MM.1S (cell line): Measurements from ENCODE around the gene EFR3B.

Source experiments
- DNase-seq: peaks from one replicate; pipeline ENCODE4 v3.0.0-alpha.2; 2015
- H2AFZ ChIP-seq: fragments of 300-600 bp; sonication (generic); 2 replicates; pipeline ENCODE4 v1.6.0; 2016; ENCODE audit warnings: antibody characterized with exemption, low read length
- H3F3A ChIP-seq: fragments of 300-600 bp; sonication (generic); 2 replicates; pipeline ENCODE4 v1.6.1; 2016; ENCODE audit warnings: mild to moderate bottlenecking, antibody characterized with exemption, low read length, moderate library complexity, mixed read lengths; ENCODE audit not compliant: insufficient read depth
- H3K27ac ChIP-seq: fragments of 300-600 bp; sonication (generic); 2 replicates; pipeline ENCODE4 v1.5.1; 2016; ENCODE audit warnings: mild to moderate bottlenecking, low read length
- H3K27me3 ChIP-seq: fragments of 300-600 bp; sonication (generic); replicated peaks from 2 replicates; pipeline ENCODE4 v1.6.0; 2016; ENCODE audit warnings: low read length; ENCODE audit not compliant: insufficient read depth
- H3K36me3 ChIP-seq: fragments of 300-600 bp; sonication (generic); replicated peaks from 2 replicates; pipeline ENCODE4 v1.6.1; 2016; ENCODE audit warnings: mild to moderate bottlenecking, low read length, mixed read lengths; ENCODE audit not compliant: insufficient read depth
- H3K4me1 ChIP-seq: fragments of 300-600 bp; sonication (generic); 2 replicates; pipeline ENCODE4 v1.6.1; 2016; ENCODE audit warnings: low read length, mixed read lengths
- H3K4me2 ChIP-seq: fragments of 300-600 bp; sonication (generic); 2 replicates; pipeline ENCODE4 v1.6.0; 2016; ENCODE audit warnings: low read depth, low read length
- H3K4me3 ChIP-seq: fragments of 300-600 bp; sonication (generic); 2 replicates; pipeline ENCODE4 v1.5.1; 2016; ENCODE audit warnings: low read length, mixed read lengths
- H3K79me2 ChIP-seq: fragments of 300-600 bp; sonication (generic); 2 replicates; pipeline ENCODE4 v1.6.1; 2016; ENCODE audit warnings: mixed run types, low read length, mixed read lengths
- H3K9ac ChIP-seq: fragments of 300-600 bp; sonication (generic); 2 replicates; pipeline ENCODE4 v1.6.1; 2016; ENCODE audit warnings: low read length, mixed read lengths
- H3K9me2 ChIP-seq: fragments of 300-600 bp; sonication (generic); replicated peaks from 2 replicates; pipeline ENCODE4 v1.6.1; 2016; ENCODE audit warnings: mild to moderate bottlenecking, low read length, mixed read lengths; ENCODE audit not compliant: insufficient read depth
- H3K9me3 ChIP-seq: fragments of 300-600 bp; sonication (generic); replicated peaks from 2 replicates; pipeline ENCODE4 v1.6.1; 2016; ENCODE audit warnings: mild to moderate bottlenecking, low read length, mixed read lengths; ENCODE audit not compliant: insufficient read depth
- H4K20me1 ChIP-seq: fragments of 300-600 bp; sonication (generic); 2 replicates; pipeline ENCODE4 v1.6.1; 2016; ENCODE audit warnings: mild to moderate bottlenecking, low read length, moderate library complexity, mixed read lengths; ENCODE audit not compliant: insufficient read depth
- EZH2 ChIP-seq: fragments of 300-600 bp; sonication (generic); optimal IDR thresholded peaks from 2 replicates; pipeline ENCODE3; 2017; ENCODE audit warnings: low read depth, mild to moderate bottlenecking, antibody characterized with exemption, low read length, mixed read lengths
- EZH2phosphoT487 ChIP-seq: fragments of 300-600 bp; sonication (generic); IDR thresholded peaks from 2 replicates; pipeline ENCODE4 v1.6.1; 2018; ENCODE audit warnings: antibody characterized with exemption, low read length
- TF ChIP-seq, protein P1 (sequence below): fragments of 300-600 bp; sonication (generic); IDR thresholded peaks from 2 replicates; pipeline ENCODE4 v1.5.1; 2016; ENCODE audit warnings: antibody characterized with exemption, low read length, mixed read lengths

Gene EFR3B

DNA sequence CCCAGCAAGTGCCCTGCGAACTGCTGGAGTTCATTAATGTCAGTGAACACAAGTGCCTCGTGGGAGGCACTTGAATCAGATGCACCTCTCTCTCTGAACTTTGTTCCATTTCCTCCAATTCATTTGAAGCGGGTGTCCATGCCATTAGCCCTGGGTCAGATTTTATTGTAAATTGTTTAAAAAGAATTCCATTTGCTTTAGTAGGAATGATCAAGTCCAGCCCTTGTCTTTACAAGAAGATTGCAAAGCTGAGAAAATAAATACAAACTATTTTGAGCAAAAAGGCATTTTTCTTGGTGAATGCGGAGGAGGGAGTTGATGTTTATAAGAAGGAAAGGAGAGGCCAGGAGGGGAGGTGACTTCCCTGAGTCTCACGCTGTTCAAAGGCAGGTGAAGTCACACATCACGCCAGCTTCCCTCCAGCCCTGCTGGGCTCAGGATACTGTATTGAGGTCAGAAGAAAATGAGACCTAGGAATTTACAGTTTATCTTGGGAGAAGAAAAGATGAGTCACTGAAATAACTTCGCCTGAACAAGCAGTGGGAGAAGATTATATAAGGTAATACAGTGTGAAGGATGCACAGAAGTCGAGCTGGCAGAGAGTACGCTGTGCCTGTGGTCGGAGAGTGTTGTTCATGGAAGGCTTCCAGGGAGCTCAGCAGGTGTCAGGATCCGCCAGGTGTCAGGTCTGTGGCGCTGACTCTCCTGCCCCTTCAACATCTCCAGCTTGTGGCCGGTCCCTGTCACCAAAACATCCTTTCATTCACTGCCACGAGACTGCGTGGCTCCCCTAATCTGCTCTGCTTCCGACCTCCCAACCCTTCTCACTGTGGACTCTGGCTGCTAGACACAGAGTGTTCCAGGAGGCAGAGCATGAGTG is 36.5 kb downstream of the EFR3B start:
- Histone ChIP-seq H3K4me2 (no peak overlapping the region), H3K4me3 (no peak overlapping the region), H3F3A (no peaks in the 10 kb centered on the region), H2AFZ (no peak overlapping the region), H3K36me3 (no peaks in the 10 kb centered on the region), H3K9me3 (no peaks in the 10 kb centered on the region), H3K9ac (no peak overlapping the region), H3K9me2 (no peaks in the 10 kb centered on the region), H3K27ac (no peak overlapping the region), H4K20me1 (no peaks in the 10 kb centered on the region), H3K4me1 (no peaks in the 10 kb centered on the region), H3K27me3 (no peaks in the 10 kb centered on the region), H3K79me2 (no peaks in the 10 kb centered on the region)
- TF ChIP-seq, protein P1, sequence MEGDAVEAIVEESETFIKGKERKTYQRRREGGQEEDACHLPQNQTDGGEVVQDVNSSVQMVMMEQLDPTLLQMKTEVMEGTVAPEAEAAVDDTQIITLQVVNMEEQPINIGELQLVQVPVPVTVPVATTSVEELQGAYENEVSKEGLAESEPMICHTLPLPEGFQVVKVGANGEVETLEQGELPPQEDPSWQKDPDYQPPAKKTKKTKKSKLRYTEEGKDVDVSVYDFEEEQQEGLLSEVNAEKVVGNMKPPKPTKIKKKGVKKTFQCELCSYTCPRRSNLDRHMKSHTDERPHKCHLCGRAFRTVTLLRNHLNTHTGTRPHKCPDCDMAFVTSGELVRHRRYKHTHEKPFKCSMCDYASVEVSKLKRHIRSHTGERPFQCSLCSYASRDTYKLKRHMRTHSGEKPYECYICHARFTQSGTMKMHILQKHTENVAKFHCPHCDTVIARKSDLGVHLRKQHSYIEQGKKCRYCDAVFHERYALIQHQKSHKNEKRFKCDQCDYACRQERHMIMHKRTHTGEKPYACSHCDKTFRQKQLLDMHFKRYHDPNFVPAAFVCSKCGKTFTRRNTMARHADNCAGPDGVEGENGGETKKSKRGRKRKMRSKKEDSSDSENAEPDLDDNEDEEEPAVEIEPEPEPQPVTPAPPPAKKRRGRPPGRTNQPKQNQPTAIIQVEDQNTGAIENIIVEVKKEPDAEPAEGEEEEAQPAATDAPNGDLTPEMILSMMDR, result no peak
- TF ChIP-seq EZH2phosphoT487 (no peak), EZH2 (no peak)
- DNase-seq, result no peak

GRCh38 chr2:25079050-25079635 is 37.3 kb downstream of the EFR3B start:
- no peak overlapping the region for H3K27ac ChIP-seq
- H3K9me3 ChIP-seq, result no peaks in the 10 kb centered on the region
- H3K27me3 ChIP-seq, result no peaks in the 10 kb centered on the region
- no peak overlapping the region for H3K4me3 ChIP-seq
- no peak overlapping the region for H3K9ac ChIP-seq
- no peaks in the 10 kb centered on the region for H3K4me1 ChIP-seq
- DNase-seq, result no peak
- H3F3A ChIP-seq, result no peaks in the 10 kb centered on the region
- TF ChIP-seq EZH2phosphoT487 (no peak), EZH2 (no peak)
- TF ChIP-seq, protein P1, result no peak
- no peaks in the 10 kb centered on the region for H3K79me2 ChIP-seq
- H3K36me3 ChIP-seq, result no peaks in the 10 kb centered on the region
- no peak overlapping the region for H2AFZ ChIP-seq
- H3K9me2 ChIP-seq, result no peaks in the 10 kb centered on the region
- H3K4me2 ChIP-seq, result no peak overlapping the region
- no peaks in the 10 kb centered on the region for H4K20me1 ChIP-seq

DNA sequence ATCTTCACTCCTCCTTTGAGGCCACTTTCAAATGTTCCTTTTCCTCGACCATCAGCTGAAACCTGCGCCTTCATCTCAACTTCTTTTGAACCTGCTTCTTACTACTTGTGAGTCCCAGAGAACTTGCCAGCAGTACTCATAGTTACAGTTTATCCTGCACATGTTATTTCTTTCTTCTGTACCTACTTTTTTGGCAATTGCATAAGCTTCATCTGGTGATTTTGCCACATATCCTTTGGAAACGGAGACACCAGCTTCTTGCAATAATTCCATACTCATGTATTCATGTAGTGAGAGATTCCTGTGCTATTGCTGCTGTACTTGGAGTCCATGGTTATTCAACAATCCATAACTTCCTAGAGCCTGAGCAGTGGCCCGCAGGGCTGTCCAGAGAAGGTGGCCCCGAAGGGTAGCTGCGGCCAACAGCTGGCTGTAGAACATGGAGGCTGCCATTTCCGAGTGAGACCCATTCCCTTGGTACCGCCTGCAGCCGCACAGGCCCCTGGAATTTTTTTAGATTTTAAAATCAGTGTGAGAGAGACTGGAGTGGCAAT is 39.4 kb downstream of the EFR3B start:
- no peak overlapping the region for H3K4me3 ChIP-seq
- no peak for TF ChIP-seq EZH2phosphoT487
- H3K9me2 ChIP-seq, result no peaks in the 10 kb centered on the region
- no peak overlapping the region for H3K27ac ChIP-seq
- H3K9me3 ChIP-seq, result no peaks in the 10 kb centered on the region
- H3F3A ChIP-seq, result no peaks in the 10 kb centered on the region
- no peak overlapping the region for H2AFZ ChIP-seq
- no peak for DNase-seq
- H3K27me3 ChIP-seq, result no peaks in the 10 kb centered on the region
- no peaks in the 10 kb centered on the region for H4K20me1 ChIP-seq
- H3K36me3 ChIP-seq, result no peaks in the 10 kb centered on the region
- no peaks in the 10 kb centered on the region for H3K4me1 ChIP-seq
- H3K9ac ChIP-seq, result no peak overlapping the region
- no peaks in the 10 kb centered on the region for H3K79me2 ChIP-seq
- no peak overlapping the region for H3K4me2 ChIP-seq
